H1 (cell line): ENCODE data around the gene RNU6-9. TPM values are rescaled to one million over a fixed set of nuclear protein-coding genes. Genes with fewer than 3 reads are reported as not detected.

ENCODE experiments used
- CTCF ChIA-PET: fragments of 300-600 bp; sonication (Branson Sonifier 250); formaldehyde crosslinking; loops from one replicate; lab custom pipeline; 2021; ENCODE audit not compliant: partially characterized antibody; lab: Charles Lee
- POLR2A ChIA-PET: fragments of 300-600 bp; sonication (Branson Sonifier 250); formaldehyde crosslinking; loops from one replicate; lab custom pipeline; 2021; ENCODE audit warnings: inconsistent platforms; ENCODE audit not compliant: partially characterized antibody; lab: Charles Lee
- DNase-seq, 2 experiments: peaks; one replicate each; pipeline versions ENCODE4 v3.0.0 to v3.0.0-alpha.2; 2010 to 2022; ENCODE audit warnings: low spot score in 2 of 2, low read depth in 1 of 2, mixed read lengths in 1 of 2
- FAIRE-seq: peaks from 2 replicates; lab custom pipeline; 2011; peaks lifted over from hg19 to GRCh38; lab: Jason Lieb, UNC
- H2AFZ ChIP-seq: 2 replicates; pipeline ENCODE4 v1.8.1; 2012; ENCODE audit warnings: low read length, inconsistent platforms
- H2AK5ac ChIP-seq: 2 replicates; pipeline ENCODE4 v1.6.1; 2013; ENCODE audit warnings: low read depth, low read length
- H2BK120ac ChIP-seq: replicated peaks from 2 replicates; pipeline ENCODE3; 2013; ENCODE audit warnings: low read depth, low read length, inconsistent platforms
- H2BK12ac ChIP-seq: 2 replicates; pipeline ENCODE4 v1.6.1; 2013; ENCODE audit warnings: low read depth, low read length
- H2BK15ac ChIP-seq: 2 replicates; pipeline ENCODE4 v1.6.1; 2013; ENCODE audit warnings: low read length
- H2BK20ac ChIP-seq: 2 replicates; pipeline ENCODE4 v1.6.1; 2013; ENCODE audit warnings: low read length
- H2BK5ac ChIP-seq: 2 replicates; pipeline ENCODE4 v1.6.1; 2013; ENCODE audit warnings: low read depth, low read length
- H3K14ac ChIP-seq: 2 replicates; pipeline ENCODE4 v1.6.1; 2013; ENCODE audit warnings: inconsistent platforms; ENCODE audit not compliant: insufficient read length
- H3K18ac ChIP-seq: 2 replicates; pipeline ENCODE4 v1.6.1; 2013; ENCODE audit warnings: low read length; ENCODE audit errors: extremely low read depth
- H3K23ac ChIP-seq: 2 replicates; pipeline ENCODE4 v1.6.1; 2013; ENCODE audit warnings: inconsistent platforms; ENCODE audit not compliant: insufficient read length
- H3K23me2 ChIP-seq: 2 replicates; pipeline ENCODE4 v1.6.1; 2013; ENCODE audit warnings: low read depth, low read length
- H3K27ac ChIP-seq: 2 replicates; pipeline ENCODE4 v1.6.1; 2011; ENCODE audit warnings: low read depth, low read length, inconsistent platforms
- H3K27me3 ChIP-seq, 4 experiments: replicated peaks in 1 of 4; 1 replicate in 1 of 4; 2 replicates in 3 of 4; pipeline versions ENCODE4 v1.6.1 to v1.8.1; 2011 to 2013; ENCODE audit warnings: low read length in 3 of 4, mild to moderate bottlenecking in 3 of 4, inconsistent platforms in 2 of 4, mixed read lengths in 2 of 4, moderate library complexity in 1 of 4; ENCODE audit not compliant: control insufficient read depth in 3 of 4, insufficient read depth in 3 of 4; ENCODE audit errors: extremely low read depth in 1 of 4
- H3K36me3 ChIP-seq, 4 experiments: 2 replicates each; pipeline versions ENCODE4 v1.6.1 to v1.8.1; 2011 to 2013; ENCODE audit warnings: mild to moderate bottlenecking in 4 of 4, low read length in 3 of 4, moderate library complexity in 2 of 4, control low read depth in 1 of 4, inconsistent platforms in 1 of 4; ENCODE audit not compliant: insufficient read depth in 4 of 4, control insufficient read depth in 2 of 4
- H3K4ac ChIP-seq: replicated peaks from 2 replicates; pipeline ENCODE3; 2013; ENCODE audit warnings: low read length, low read depth, mixed read lengths, inconsistent platforms; ENCODE audit not compliant: insufficient read length
- H3K4me1 ChIP-seq, 4 experiments: replicated peaks in 1 of 4; 1 replicate in 1 of 4; 2 replicates in 3 of 4; pipeline versions ENCODE4 v1.6.1 to v1.8.1; 2011 to 2013; ENCODE audit warnings: low read length in 3 of 4, inconsistent platforms in 2 of 4, mixed read lengths in 1 of 4; ENCODE audit not compliant: insufficient read depth in 4 of 4, control insufficient read depth in 3 of 4
- H3K4me2 ChIP-seq, 2 experiments: 2 replicates each; pipeline versions ENCODE4 v1.6.1 to v1.8.1; 2011 to 2013; ENCODE audit warnings: low read depth in 2 of 2, low read length in 2 of 2, control low read depth in 1 of 2, inconsistent platforms in 1 of 2, mild to moderate bottlenecking in 1 of 2; ENCODE audit not compliant: insufficient read depth in 1 of 2
- H3K4me3 ChIP-seq, 4 experiments: fragments of 200-600, 300-600 bp in 1 of 4; sonication (generic), shearing (Covaris generic), sonication (Bioruptor Twin) in 1 of 4; 2 replicates each; pipeline versions ENCODE4 v1.5.1 to v1.8.1; 2011 to 2016; ENCODE audit warnings: low read length in 4 of 4, low read depth in 3 of 4, control low read depth in 2 of 4, inconsistent platforms in 2 of 4, mild to moderate bottlenecking in 2 of 4, mixed read lengths in 1 of 4, moderate library complexity in 1 of 4; ENCODE audit not compliant: insufficient read depth in 2 of 4; ENCODE audit errors: extremely low read depth in 1 of 4
- H3K56ac ChIP-seq: replicated peaks from 2 replicates; pipeline ENCODE3; 2013; ENCODE audit warnings: low read depth, mild to moderate bottlenecking, mixed read lengths, low read length, inconsistent platforms; ENCODE audit not compliant: insufficient read length
- H3K79me1 ChIP-seq: 2 replicates; pipeline ENCODE4 v1.6.1; 2013; ENCODE audit warnings: low read depth, low read length, control low read depth
- H3K79me2 ChIP-seq, 2 experiments: 2 replicates each; pipeline versions ENCODE4 v1.6.1 to v1.8.1; 2012 to 2013; ENCODE audit warnings: low read length in 2 of 2, mild to moderate bottlenecking in 2 of 2, inconsistent platforms in 1 of 2; ENCODE audit not compliant: insufficient read depth in 2 of 2, control insufficient read depth in 1 of 2
- H3K9ac ChIP-seq, 4 experiments: replicated peaks in 1 of 4; 1 replicate in 1 of 4; 2 replicates in 3 of 4; pipeline versions ENCODE4 v1.6.1 to v1.8.1; 2011 to 2013; ENCODE audit warnings: low read depth in 3 of 4, low read length in 3 of 4, control low read depth in 2 of 4, mild to moderate bottlenecking in 2 of 4, moderate library complexity in 2 of 4, inconsistent platforms in 1 of 4; ENCODE audit errors: extremely low read depth in 1 of 4
- H3K9me3 ChIP-seq, 2 experiments: 2 replicates each; pipeline versions ENCODE4 v1.6.1 to v1.8.1; 2012 to 2013; ENCODE audit warnings: mild to moderate bottlenecking in 2 of 2, moderate library complexity in 2 of 2, control low read depth in 1 of 2, inconsistent platforms in 1 of 2, low read depth in 1 of 2, low read length in 1 of 2, mixed read lengths in 1 of 2; ENCODE audit not compliant: insufficient read depth in 2 of 2
- H4K20me1 ChIP-seq, 2 experiments: replicated peaks in 1 of 2; 2 replicates each; pipeline versions ENCODE3 to v1.8.1; 2011 to 2013; ENCODE audit warnings: inconsistent platforms in 2 of 2, low read length in 2 of 2, mild to moderate bottlenecking in 1 of 2; ENCODE audit not compliant: insufficient read depth in 2 of 2, control insufficient read depth in 1 of 2
- H4K5ac ChIP-seq: 2 replicates; pipeline ENCODE4 v1.6.1; 2013; ENCODE audit warnings: low read length, low read depth, mixed read lengths, inconsistent platforms; ENCODE audit not compliant: insufficient read length
- H4K8ac ChIP-seq: 2 replicates; pipeline ENCODE4 v1.8.0; 2013; ENCODE audit warnings: mild to moderate bottlenecking, moderate library complexity, low read length, inconsistent platforms; ENCODE audit not compliant: insufficient read depth; ENCODE audit errors: extremely low read depth
- H4K91ac ChIP-seq: replicated peaks from 2 replicates; pipeline ENCODE3; 2013; ENCODE audit warnings: low read length, mixed read lengths, inconsistent platforms; ENCODE audit not compliant: insufficient read length
- CBX8 ChIP-seq: fragments of 300-800, 300-1000 bp; sonication (generic); IDR thresholded peaks from 2 replicates; pipeline ENCODE4 v1.7.1; 2016; ENCODE audit warnings: low read depth, low read length, borderline replicate concordance
- CHD2 ChIP-seq: IDR thresholded peaks from 2 replicates; pipeline ENCODE4 v1.6.1; 2012; ENCODE audit warnings: low read length, improper control_type of control experiment
- EGR1 ChIP-seq: IDR thresholded peaks from 2 replicates; pipeline ENCODE4 v1.6.1; 2011; ENCODE audit warnings: low read depth, low read length, borderline replicate concordance
- JUN ChIP-seq: IDR thresholded peaks from 2 replicates; pipeline ENCODE4 v1.6.1; 2011; ENCODE audit warnings: low read depth, mild to moderate bottlenecking, improper control_type of control experiment, low read length
- POLR2A ChIP-seq, 2 experiments: IDR thresholded peaks; 1 replicate in 1 of 2; 2 replicates in 1 of 2; pipeline ENCODE4 v1.6.1; 2011; ENCODE audit warnings: low read depth in 2 of 2, low read length in 2 of 2, mild to moderate bottlenecking in 2 of 2; ENCODE audit errors: control extremely low read depth in 1 of 2
- POLR2AphosphoS5 ChIP-seq: IDR thresholded peaks from 2 replicates; pipeline ENCODE4 v1.6.1; 2011; ENCODE audit warnings: low read depth, low read length
- SAP30 ChIP-seq: fragments of 300-600 bp; sonication (generic); IDR thresholded peaks from 2 replicates; pipeline ENCODE4 v1.7.1; 2012; ENCODE audit warnings: low read length, moderate library complexity, mild to moderate bottlenecking, inconsistent platforms; ENCODE audit not compliant: insufficient read depth, insufficient replicate concordance
- SUZ12 ChIP-seq: fragments of 200-600 bp; sonication (generic); IDR thresholded peaks from 2 replicates; pipeline ENCODE4 v1.6.1; 2012; ENCODE audit warnings: mild to moderate bottlenecking, inconsistent platforms, low read length, moderate library complexity, mixed read lengths
- TEAD4 ChIP-seq: IDR thresholded peaks from 2 replicates; pipeline ENCODE4 v1.6.1; 2012; ENCODE audit warnings: low read depth, low read length, inconsistent platforms, mixed read lengths
- USF2 ChIP-seq: IDR thresholded peaks from 2 replicates; pipeline ENCODE4 v1.6.1; 2011; ENCODE audit warnings: low read length, improper control_type of control experiment
- WGBS, 2 experiments: shearing (Covaris generic) in 1 of 2; methylation state at CpG; one replicate each; pipeline versions ENCODE4 v1.1.6 to v1.1.7; 2013 to 2015; ENCODE audit warnings: low lambda C conversion rate in 2 of 2, mixed read lengths in 2 of 2, inconsistent platforms in 1 of 2, low coverage in 1 of 2, missing lambda C conversion rate in 1 of 2; ENCODE audit not compliant: insufficient replicate concordance in 2 of 2, insufficient coverage in 1 of 2, insufficient read length in 1 of 2; ENCODE audit errors: extremely low coverage in 1 of 2, missing lambda C conversion rate in 1 of 2; 5-methylcytosine and 5-hydroxymethylcytosine counted together
- polyA plus RNA-seq, 7 experiments: library from polyadenylated mRNA; depleted of rRNA in 3 of 7; stranded (reverse) in 5 of 7; unstranded in 2 of 7; fragments of >200 nt in 5 of 7; fragments of 200-250 nt in 2 of 7; gene quantifications; 1 replicate in 5 of 7; 2 replicates in 1 of 7; 4 replicates in 1 of 7; pipeline versions ENCODE4 v1.2.1 to v1.2.3, GENCODE V29; 2011 to 2013; ENCODE audit warnings: missing spikeins in 2 of 7, mixed read lengths in 2 of 7
- total RNA-seq: library from RNA; stranded (reverse); fragmentation: NEBNext Ultra II Directional; extraction: Animal tissue kit (Norgen Biotek cat#: 25700); gene quantifications from 2 replicates; pipeline ENCODE4 v1.2.1, GENCODE V29; 2021

RNU6-9 gene
- total and polyA plus RNA-seq, 2 of the 8 experiments (the other 6 are each of a cell fraction or from before 2014, with no cell fraction given) = not detected

GRCh38 chr19:936175-936546, 42.9 kb downstream of the RNU6-9 start:
- Histone ChIP-seq H3K27ac (no peak overlapping the region), H2BK15ac (no peak overlapping the region), H3K23ac (no peak overlapping the region), H3K4ac (no peak overlapping the region), H2BK12ac (no peak overlapping the region), H3K9ac (no peak overlapping the region), H3K4me2 (no peak overlapping the region), H2BK5ac (no peak overlapping the region), H4K91ac (no peak overlapping the region), H3K36me3 (peaks cover 3 to 9% (median 7%) of the 10 kb centered on the region in 4 experiments; a peak in 7 of 8 replicates), H4K8ac (no peak overlapping the region), H3K23me2 (no peaks in the 10 kb centered on the region), H3K56ac (no peak overlapping the region), H2BK120ac (no peak overlapping the region), H3K27me3 (no peaks in the 10 kb centered on the region), H3K79me2 (peaks cover 1 to 70% of the 10 kb centered on the region in 2 experiments; a peak in 3 of 4 replicates), H2AK5ac (no peak overlapping the region), H3K79me1 (peaks cover 11% of the 10 kb centered on the region), H3K9me3 (no peaks in the 10 kb centered on the region), H4K5ac (no peak overlapping the region), H4K20me1 (peaks cover 7 to 29% of the 10 kb centered on the region in 2 experiments), H2AFZ (no peak overlapping the region), H3K4me1 (peaks cover 0 to 16% (median 4%) of the 10 kb centered on the region in 4 experiments; a peak in 4 of 7 replicates), H2BK20ac (no peak overlapping the region), H3K14ac (no peak overlapping the region), H3K18ac (no peak overlapping the region), H3K4me3 (no peak overlapping the region)
- WGBS, 2 experiments = 90% methylated on average over 10 of the region's 10 CpGs; no CpG with 5 or more reads in 1 of the 2 experiments
- ChIA-PET CTCF (interaction anchor here (0.9 to 2.5 kb wide), 5 partner anchors 10 to 195 kb away, joined by 3 to 11 read pairs (median 4); no protein-coding TSS in a partner anchor), POLR2A (interaction anchor here (0.7 to 2.6 kb wide), 5 partner anchors 17 to 292 kb away, joined by 3 to 9 read pairs (median 3); partner anchors contain the start of gene CNN2)
- no peak for TF ChIP-seq USF2
- TF ChIP-seq POLR2A (IDR thresholded peaks at IDR 0.05; ENCODE audit: control extremely low read depth in 1 of 2, low read depth in 2 of 2, low read length in 2 of 2) = no peak
- no peak for TF ChIP-seq SUZ12
- no peak for TF ChIP-seq POLR2AphosphoS5
- TF ChIP-seq CBX8 = no peak
- no peak for TF ChIP-seq EGR1
- no peak for TF ChIP-seq CHD2
- no peak for TF ChIP-seq SAP30
- TF ChIP-seq JUN = no peak
- TF ChIP-seq TEAD4 = no peak
- no peak for DNase-seq
- FAIRE-seq = no peak
